Stromal cell of bone marrow (primary cell): Measurements from ENCODE around the gene EFNA5.

Experiments
- DNase-seq: peaks from one replicate; pipeline ENCODE4 v3.0.0-alpha.2; 2012; ENCODE audit warnings: low read depth

Gene EFNA5

DNA sequence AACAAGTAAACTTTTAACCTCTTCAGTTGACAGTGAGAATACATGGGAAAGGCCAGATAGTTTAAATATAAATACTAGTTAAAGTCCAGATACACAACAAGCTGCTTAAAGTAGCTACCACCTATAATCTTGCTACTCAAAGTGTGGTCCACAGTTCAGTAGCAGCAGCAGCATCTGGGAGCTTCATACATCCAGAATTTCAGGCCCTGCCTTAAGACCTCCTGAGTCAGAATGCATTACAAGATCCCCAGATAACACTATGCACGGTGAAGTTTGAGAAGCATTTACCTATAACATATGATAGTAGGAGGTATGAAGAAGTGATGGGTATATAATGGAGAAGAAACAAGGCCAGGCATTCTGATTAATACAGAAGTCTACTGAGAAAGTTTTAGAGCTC lies 244.5 kb downstream of the EFNA5 start:
- no peak for DNase-seq

DNA sequence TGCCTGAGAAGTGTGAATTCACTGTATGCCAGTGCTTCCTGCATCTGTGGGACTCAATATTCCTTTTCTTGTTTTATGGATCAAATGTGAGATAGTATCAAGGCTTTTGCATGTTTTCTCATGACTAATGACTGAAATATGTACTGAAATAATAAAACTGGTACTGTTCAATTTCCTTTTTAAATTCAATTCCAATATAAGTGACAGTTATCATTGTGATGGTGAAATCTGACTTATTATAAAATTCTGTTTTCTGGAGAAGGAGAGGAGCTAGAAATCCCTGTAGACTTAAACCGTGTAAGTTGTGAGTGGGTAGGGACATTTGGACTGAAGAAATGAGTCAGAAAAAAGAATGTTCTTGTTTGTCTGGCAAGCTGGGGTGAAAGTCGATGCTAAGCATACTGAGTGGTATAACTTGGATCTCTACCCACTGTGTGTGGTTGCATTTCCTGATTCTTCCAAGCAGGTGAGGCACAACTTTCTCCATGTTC lies 245.2 kb downstream of the EFNA5 start:
- DNase-seq, result peak; percentile 40

DNA sequence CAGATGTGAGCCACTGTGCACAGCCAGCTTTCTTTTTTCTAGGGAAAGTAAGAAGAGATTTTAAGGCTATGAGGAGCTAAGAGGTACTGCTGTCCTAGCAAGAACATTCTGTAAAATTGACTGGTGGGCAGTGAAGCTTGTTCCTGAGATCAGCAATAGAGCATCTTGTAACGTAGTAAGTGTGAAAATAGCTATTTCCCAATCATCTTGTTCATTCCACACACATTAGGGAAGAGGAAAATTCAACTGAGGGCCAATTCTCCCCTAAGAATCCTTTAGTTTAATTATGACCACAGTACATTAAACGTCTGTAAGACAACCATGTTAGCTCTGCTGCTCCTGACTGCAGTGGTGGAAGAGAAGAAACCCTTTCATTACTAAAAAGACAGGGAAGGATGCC lies 246.2 kb downstream of the EFNA5 start:
- DNase-seq, result no peak

DNA sequence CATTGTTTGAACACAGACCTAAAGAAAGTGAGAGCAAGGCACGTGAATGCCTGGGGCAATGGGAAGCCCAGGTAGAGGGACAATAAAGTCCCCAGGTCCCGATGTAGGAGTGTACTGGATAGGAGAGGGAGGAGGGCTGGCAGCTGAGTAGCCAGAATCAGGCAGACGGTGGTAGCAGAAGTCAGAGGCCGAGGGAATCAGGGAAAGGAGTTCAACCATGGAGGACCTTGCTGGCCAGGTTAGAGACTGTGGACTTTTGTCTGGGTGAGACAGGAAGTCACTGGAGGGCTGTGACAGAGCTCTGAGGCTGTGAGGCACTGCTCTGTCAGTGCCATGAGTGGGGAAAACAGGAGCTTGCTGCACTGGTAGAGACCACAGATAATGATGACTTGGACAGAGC lies 248.2 kb downstream of the EFNA5 start:
- no peak for DNase-seq

DNA sequence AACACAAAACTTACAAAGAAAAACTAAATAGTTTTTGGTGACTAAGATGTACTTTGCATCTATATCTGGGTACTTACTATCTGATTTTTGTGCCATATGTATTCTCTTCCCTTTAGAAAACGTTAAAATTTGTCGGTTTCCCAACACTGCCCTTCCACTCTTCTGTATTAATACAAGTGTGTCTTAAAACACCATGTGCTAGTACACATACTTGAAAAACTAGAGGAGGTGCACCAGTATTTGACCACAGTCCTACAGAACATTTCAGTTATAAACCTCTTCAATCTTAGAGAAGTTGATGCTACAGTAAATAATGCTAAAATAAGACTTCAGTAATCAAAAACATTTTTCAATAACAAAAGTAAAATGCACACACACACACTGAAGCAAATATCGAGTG lies 251.2 kb downstream of the EFNA5 start:
- no peak for DNase-seq

DNA sequence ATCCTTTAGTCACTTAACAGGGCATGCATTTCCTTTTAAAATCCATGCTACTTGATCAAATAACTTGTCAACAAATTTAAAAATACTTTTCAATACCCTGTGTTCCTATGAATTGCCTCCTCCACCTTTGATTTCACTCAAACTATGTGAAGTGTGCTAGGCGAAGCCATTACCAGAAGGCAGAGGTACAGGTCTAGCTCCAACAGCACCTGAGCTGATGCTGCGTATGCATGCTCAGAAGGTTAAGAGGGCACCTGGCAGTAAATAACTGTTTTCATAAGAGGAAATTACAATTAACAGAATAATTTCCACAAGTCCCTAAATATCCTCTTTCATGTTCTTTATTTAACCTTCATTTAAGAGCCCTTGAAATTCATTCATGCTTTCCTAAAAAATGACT lies 251.8 kb downstream of the EFNA5 start:
- no peak for DNase-seq

DNA sequence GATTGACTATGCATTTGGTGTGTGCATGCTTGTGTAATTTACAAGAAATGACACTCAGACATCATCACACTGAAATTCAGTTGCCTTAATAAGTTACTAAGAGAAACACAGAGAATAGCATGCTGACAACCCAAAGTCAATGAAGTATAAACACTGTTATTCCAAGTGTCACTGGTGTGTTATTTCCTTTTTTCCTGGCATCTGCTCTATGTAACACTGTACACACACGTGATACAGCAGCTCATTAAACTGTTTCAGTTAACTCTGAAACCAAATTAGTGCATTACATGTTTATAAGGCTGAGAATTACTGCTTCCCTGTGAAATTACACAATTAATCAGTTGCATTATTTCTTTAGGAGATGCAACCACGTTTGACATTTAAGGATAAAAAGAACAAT lies 252.7 kb downstream of the EFNA5 start:
- DNase-seq, result no peak

DNA sequence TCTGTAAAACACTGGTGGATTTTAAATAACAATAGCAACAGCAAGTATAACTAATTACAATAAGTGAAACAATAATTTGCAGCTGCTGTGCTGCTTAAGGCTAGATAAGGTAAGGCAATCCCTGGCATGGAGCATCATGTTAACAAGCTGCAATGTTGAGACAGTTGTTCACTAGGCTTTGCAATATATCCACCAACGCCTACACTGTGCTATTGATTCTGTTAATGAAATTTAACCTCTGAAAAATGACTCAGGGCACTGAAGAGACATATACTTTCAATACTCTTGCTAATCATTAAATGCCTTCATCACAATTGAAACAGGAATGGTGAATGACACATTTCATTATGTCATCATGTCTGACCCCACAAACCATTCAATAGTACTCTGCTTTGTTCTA lies 255.0 kb downstream of the EFNA5 start:
- no peak for DNase-seq

DNA sequence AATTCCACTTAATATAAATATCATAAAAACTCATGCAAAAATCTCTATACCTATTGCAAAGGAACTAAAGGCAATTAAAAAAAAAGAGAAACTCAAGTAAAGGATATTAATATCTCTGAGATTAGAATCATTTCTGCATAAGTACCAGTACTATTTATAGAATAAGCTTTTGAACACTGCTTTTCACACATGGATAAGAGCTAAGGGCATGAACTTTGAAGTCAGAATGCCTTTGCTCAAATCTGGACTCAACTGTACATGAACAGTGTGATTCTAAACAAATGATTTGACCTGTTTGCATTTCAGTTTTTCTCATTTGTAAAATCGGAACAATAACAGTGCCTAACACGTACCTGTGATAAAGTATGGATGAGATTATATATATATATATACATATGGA lies 255.9 kb downstream of the EFNA5 start:
- DNase-seq, result no peak

DNA sequence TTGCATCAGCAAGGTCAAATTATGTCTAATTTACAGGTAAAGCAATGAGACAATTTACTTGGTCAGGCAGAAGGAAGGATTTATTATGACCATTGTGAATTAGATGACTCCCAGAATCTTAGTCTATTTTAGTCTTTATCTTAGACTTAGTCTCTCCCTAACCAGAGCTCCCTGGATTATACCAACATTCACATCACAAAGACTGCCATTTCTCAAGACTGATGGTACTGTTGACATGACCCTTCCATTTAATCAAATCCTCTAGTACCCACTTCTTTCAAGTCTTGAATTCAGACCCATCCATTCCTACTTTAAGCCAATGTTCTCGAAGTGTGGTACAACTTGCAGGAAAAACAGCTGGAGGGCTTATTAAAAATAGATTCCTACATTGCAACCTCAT lies 257.0 kb downstream of the EFNA5 start:
- no peak for DNase-seq

DNA sequence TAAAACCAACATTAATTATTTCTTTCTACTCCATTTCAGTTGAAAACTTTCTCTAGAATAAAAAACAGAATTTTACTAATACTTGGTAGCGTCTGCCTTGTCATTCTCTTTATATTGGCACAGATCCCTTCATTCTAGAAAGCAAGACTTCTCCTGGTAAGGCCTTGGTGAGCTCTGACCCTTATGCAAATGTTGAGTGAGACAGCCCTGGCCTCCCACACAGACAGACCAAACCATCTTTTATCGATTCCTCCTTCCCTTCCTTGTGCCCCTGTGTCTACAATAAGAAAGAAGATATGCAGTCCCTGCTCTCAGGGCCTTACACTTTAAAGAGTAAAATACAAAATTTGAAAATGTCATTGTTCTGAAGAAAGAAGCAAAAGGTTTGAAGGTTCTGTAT lies 262.2 kb downstream of the EFNA5 start:
- no peak for DNase-seq

DNA sequence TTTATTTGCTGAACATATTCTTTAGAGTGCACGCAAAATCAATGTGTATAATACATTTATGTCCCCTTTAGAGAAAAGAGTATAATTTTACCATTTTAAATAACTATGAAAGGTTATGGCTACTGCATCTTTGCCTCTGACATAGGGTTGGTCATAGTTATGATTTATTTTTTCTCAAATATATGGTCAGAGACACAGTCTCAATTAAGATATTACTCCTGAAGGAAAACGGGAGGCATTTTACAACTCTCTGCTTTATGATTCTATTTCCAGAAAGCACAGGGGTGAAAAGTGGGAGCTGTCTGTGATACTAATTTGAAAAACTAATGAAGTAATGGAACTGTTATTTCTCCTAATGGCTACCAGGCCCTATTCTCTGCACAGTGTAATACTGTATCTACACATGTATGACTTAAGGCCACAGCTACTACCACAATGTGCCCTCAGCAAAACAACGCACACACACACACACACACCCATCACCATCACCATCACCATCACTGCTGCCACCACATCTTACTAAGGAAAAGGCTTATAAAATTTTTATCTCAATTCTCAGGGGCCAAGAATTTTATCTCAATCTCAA lies 262.9 kb downstream of the EFNA5 start:
- no peak for DNase-seq

DNA sequence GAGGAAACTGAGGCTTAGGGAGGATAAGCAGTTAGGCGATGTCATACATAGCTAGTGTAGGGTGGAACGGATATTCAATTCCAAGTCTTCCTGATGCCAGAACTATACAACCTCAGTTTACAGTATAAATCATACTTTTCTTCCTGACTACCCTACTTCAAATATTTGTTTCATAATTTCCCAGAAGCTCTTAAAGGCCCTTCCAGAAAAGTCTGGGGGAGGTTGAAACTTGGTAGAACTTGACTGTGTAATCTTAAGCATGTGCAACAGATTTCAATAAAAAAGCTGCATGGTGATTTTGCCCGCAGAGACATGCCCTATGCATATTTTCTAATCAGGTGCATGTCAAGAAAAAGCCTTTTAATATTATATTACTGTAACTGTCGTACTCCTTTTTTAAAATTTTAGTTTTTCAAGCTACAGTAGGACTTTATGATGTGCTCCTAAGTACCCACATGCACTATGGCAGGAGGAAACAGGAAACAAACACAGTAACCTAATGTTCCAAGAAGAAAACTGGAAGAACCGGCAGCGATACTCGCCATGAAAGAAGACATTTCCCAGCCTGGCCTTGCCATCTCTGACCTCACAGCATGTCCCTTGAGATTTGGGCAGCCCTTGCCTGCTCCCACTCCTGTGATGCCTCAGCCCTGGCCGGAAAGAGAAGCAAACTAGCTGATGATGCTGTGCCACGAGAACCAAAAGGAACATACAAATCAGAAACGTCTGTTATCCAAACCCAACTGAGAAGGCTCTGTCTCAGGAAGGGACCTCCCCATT lies 266.0 kb downstream of the EFNA5 start:
- DNase-seq, result no peak

DNA sequence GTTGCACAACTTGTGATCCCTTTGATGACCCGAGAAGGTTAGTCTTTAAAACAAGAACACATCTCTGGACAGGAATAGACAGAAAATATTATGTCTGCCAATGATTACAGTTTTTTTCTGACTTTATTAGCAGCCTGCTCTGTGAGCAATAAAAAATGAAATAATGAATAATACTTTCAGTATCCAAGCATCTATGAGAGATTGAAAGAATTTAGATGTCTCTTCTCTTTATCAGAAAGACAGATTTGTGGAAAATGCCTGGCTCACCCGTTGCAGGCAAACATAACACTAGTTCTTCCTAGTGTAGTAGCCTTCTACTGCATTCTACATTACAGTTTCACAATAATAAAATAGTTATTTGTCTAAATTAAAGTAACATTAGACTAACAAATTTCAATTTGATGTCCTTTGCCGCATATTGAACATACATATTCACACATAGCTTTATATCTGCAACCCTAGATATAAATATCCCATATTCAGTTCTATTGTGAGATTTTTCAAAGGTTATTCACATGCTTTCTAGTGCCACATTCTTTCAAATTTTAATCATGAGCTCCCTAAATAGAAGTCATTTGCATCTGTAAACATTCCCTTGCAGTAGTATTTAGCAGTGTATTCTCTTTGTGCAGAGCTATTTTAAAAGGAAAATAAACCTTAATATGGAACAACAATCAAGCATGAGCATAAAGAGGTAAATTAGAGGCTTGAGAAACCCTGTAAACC lies 267.3 kb downstream of the EFNA5 start:
- no peak for DNase-seq

DNA sequence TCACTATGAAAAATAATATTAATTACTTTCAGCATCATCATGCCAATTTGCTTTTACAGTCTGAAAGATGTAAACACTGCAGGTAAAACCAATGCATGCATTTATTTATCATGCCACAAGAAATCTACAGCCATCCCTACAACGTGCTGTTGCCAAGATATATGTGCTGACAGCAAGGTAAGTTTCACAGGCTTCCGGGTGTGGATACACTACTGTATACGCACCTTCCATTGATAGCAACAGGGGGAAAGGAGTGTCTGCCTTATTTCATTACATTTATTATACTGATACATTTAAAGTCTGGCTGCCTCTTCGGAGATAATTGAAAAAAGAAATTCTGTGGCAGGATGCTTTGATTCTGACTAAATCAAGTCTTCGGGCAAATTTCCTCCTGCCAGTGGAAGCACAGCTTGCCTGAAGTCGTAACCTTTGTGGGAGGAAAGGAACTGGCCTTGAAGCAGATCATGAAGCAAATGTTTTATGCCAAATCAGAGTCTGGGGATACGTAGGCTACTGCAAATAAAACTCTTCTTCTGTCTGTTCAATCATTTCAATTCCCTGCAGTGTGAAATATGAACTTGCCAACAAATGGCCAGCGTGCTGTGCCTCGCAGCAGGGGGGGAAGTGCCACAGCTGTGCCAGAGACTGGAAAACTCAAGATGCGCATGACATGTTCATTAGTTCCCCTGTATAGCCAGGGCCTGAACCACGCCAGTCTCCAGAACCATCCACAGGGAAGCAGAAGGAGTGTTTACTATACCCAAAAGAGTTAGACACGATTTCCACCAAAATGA lies 268.1 kb downstream of the EFNA5 start:
- no peak for DNase-seq

DNA sequence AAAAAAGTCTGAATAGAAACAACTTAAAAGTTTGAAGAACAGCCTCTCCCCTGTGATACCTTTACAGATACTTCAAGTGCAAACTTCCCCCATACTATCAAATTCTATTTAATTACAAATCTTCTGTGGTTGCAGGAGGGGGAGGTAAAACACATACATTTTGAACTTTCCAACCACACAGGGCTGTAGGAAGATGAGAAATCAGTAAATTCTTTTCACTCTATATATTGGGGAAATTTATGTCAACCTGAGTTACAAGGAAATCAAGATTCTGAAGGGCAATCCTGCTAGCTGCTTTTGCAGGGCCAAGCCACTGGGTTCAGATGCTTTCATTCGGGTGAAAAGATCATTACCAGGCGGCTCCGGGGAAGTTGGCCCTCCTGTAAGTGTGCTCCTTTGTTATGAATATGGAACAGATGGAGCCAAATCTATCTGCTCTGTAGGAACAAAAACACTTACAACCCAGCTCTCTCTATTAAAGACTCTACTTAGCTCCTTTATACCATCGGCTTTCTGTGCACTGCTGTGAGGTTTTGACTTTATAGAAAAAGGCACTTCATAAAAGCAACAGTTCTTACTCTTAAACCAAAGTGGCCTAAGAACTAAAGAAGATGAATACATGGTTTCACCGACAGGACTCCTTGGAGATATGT lies 269.1 kb downstream of the EFNA5 start:
- no peak for DNase-seq

DNA sequence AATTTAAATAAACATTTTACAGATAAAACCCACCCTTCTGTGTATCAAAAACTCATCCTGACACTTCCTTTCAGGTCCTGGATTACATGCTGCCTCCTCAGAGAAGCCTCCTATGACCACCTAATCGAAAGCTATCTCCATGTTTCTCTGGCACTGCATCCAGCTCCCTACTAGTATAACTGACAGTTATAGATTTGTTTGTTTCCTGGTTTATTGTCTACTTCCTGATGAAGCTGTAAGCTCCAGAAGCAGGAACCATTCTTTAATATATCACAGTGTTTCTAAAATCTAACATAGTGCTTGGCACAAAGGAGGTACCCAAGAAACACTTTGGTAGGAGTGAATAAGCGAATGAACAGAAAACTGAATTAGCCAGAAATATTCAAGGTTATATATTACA lies 270.4 kb downstream of the EFNA5 start:
- DNase-seq, result no peak

DNA sequence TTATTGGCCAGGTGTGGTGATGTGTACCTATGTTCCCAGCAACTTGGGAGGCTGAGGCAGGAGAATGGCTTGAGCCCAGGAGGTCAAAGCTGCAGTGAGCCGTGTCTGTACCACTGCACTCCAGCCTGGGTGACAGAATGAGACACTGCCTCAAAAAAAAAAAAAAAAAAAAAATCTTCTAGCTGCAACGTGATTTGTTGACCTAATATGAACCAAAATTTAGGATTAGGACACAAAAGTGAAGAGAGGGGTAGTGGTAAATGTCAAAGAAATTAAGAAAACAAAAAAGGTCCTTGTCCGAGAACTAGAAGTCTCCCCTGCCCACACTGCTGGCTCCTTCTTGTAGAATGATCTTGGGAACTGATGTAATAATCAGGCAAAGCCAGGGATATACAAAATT lies 272.0 kb downstream of the EFNA5 start:
- no peak for DNase-seq

DNA sequence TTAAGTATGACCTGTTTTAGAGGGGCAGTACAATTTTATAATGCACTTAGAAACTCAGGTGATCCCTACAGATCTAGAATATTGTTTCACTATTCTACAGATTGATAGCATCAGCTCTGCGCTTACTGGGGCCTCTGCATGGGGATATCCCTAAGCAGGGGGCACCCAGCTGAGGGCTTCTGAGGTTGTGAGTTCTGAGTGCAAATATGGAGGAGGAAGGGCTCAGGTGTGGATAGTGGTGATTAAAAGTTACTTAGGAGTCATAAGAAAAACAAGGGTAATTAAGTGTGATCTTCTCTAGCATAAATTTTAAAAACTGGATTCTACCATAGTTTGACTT lies 274.4 kb downstream of the EFNA5 start:
- DNase-seq, result no peak

DNA sequence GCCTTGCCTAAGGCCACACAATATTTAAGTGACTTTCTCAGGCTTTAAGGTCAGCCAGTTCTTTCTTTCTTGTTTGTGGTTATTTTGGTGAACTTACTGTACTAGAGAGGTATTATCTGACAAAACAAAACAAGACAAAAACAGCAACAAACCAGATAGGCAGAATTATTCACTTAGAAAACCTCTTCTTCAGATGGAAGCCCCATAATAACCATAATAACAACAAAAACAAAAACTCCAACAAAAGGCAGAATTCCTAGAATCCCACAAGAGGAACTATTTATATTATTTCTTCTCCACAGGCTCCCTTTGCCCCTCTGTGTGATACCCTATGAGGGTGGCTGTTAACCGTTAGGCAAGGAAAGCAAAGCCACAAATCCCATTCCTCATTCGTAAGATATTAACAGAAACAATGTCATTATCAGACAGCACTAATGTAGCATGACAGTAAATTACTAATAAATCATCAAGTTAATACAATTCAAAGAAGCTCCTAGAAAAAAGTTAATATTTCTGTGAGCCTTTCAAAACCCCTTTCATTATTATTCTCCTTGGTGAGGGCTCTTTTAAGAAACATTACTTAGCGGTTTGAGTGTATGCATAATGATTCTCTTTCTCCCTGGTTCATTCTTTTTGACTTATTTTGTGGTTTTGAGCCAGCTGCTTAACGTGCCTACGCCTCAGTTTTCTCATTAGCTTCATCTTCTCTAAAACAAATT lies 274.9 kb downstream of the EFNA5 start:
- DNase-seq, result no peak

DNA sequence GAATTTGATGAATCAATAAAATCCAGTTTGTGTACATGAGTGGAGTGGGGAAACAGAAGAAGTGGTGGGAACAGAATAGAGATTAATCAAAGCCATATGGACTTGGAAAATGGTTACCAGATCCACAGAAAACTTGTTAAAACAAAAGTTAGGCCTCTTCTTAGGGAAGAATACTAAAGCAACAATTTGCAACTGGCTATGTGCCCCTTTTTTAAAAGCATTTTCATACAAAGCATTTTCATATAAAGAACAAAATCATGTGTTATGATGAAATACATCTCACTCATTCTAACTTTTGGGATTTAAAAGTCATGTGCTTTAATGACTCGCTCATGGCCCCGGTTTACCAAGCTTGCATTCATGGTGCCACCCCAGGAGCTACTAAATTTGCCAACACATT lies 276.9 kb downstream of the EFNA5 start:
- peak; percentile 72 for DNase-seq
